ENCODE results near the gene STPG1.
"Not testable (repeated sequence)": the region's sequence is repeated elsewhere in the genome, so short reads cannot be mapped to it uniquely, and the experiment has no call there.

Gene STPG1

DNA sequence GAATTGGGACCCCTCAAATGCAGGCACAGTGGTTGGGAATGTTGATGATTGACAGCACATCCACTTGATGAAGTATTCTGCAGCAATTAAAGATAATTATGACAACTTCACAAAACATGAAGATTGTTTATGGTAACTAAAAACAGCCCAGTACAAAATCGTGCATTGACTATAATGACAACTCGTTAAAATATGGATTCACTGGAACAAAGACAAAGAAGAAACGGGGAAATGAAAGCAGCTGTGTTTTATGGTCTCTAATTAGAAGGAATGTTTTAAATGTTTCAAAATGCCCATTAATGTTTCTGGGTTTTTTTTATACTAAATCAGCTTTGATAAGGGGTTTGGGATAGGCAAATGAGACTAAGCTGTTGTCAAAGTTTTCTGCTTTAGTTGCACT lies 38.2 kb upstream of the STPG1 start:
- no peak for DNase-seq (ENCODE audit: low read depth)
- TF ChIP-seq, protein P1, sequence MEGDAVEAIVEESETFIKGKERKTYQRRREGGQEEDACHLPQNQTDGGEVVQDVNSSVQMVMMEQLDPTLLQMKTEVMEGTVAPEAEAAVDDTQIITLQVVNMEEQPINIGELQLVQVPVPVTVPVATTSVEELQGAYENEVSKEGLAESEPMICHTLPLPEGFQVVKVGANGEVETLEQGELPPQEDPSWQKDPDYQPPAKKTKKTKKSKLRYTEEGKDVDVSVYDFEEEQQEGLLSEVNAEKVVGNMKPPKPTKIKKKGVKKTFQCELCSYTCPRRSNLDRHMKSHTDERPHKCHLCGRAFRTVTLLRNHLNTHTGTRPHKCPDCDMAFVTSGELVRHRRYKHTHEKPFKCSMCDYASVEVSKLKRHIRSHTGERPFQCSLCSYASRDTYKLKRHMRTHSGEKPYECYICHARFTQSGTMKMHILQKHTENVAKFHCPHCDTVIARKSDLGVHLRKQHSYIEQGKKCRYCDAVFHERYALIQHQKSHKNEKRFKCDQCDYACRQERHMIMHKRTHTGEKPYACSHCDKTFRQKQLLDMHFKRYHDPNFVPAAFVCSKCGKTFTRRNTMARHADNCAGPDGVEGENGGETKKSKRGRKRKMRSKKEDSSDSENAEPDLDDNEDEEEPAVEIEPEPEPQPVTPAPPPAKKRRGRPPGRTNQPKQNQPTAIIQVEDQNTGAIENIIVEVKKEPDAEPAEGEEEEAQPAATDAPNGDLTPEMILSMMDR (IDR thresholded peaks at IDR 0.05; ENCODE audit: control insufficient read depth, extremely low read depth, insufficient read depth): no peak

DNA sequence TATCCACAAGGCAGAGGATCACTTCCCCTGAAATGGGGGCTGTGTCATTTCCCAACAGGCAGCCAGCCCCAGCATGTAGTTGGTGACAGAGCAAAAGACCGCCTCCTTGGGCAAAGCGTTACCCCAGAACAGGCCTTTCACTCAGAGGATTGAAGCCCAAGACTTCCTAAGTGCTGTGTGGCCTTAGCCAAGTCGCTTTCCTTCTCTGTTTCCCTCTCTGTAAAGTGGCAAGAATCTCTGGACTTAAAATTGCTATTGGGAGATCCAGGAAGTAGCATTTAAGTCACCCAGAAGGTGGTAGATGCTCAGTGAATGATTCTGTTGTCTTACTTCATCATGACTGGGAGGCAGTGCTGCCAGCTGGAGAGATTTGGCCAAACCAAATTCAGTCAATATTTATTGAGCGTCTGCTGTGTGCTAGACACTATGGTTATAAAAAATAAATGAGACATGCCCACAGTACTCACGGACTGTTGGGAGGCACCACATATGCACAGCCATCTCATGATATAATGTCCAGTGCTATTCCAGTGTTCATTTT lies 37.3 kb upstream of the STPG1 start:
- DNase-seq (ENCODE audit: low read depth): no peak
- no peak overlapping the region for H3K4me3 ChIP-seq (ENCODE audit: low read depth, low read length)
- TF ChIP-seq, protein P1 (IDR thresholded peaks at IDR 0.05; ENCODE audit: control insufficient read depth, extremely low read depth, insufficient read depth): no peak

More for the DNA sequence above, 38.2 kb upstream of the STPG1 start:
- no peak overlapping the region for H3K4me3 ChIP-seq (ENCODE audit: low read depth, low read length)

DNA sequence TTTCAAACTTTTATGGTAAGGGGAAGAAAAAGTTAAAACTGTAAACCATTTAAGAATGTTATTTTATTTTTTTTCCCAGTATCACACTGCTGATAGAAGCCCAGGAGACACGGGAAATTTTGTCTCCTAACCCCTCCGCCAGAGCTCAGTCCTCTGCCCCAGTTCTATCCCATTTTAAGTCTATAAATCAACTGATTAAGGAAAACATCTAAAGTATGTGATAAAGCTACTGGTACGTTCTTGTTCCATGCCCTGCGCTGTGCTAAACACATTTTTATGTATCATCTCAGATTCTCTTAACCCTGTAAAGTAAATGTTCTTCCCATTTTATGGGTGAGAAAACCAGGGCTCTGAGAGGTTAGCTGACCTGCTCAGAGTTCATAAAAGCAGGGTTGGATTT lies 36.7 kb upstream of the STPG1 start:
- H3K4me3 ChIP-seq (ENCODE audit: low read depth, low read length): no peak overlapping the region
- TF ChIP-seq, protein P1 (IDR thresholded peaks at IDR 0.05; ENCODE audit: control insufficient read depth, extremely low read depth, insufficient read depth): no peak
- DNase-seq (ENCODE audit: low read depth): no peak

DNA sequence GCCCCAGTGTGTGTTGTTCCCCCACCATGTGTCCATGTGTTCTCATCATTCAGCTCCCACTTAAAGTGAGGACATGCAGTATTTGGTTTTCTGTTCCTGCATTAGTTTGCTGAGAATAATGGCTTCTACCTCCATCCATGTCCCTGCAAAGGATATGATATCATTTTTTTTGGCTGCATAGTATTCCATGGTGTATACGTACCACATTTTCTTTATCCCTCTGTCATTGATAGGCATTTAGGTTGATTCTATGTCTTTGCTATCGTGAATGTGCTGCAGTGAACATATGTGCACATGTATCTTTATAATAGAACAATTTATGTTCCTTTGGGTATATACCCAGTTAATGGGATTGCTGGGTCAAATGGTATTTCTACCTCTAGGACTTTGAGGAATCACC lies 32.9 kb upstream of the STPG1 start:
- DNase-seq (ENCODE audit: low read depth); H3K4me3 ChIP-seq (ENCODE audit: low read depth, low read length): not testable (repeated sequence)

DNA sequence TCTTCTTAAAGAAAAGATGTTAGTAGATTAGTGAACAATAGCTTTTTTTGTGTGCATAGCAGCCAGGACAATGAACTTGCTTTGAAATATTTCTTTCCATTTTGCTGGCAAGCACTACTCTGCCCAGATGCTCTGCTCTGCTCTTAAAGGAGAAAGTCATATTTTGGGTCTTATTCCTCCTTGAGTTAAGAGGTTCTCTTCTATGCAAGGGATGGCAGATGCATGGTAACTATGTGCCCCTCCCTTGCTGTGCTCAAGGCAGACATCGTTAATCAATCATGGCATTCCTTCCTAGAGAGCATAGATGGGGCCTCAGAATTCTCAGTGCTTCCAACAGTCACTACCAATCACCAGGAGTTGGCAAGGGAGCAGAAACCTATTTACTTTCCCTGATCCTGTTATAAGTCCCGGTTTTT lies 29.7 kb upstream of the STPG1 start:
- DNase-seq (ENCODE audit: low read depth): peak; percentile 19
- TF ChIP-seq, protein P1 (IDR thresholded peaks at IDR 0.05; ENCODE audit: control insufficient read depth, extremely low read depth, insufficient read depth): no peak
- H3K4me3 ChIP-seq (ENCODE audit: low read depth, low read length): no peak overlapping the region

DNA sequence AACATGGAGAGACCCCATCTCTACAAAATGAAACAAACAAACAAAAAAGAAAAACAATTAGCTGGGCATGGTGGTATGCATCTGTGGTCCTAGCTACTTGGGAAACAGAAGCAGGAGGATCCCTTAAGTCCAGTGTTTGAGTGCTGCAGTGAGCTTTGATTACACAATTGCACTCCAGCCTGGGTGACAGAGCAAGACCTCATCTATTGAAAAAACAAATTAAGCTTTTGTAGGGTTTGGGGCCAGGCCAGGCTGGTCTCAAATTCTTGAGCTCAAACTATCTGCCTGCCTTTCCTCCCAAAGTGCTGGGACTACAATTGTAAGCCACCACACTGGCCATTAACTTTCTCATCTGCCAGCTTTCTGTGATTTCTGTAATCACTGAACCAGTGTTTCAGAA lies 29.2 kb upstream of the STPG1 start:
- no peak for DNase-seq (ENCODE audit: low read depth)
- TF ChIP-seq, protein P1 (IDR thresholded peaks at IDR 0.05; ENCODE audit: control insufficient read depth, extremely low read depth, insufficient read depth): no peak
- no peak overlapping the region for H3K4me3 ChIP-seq (ENCODE audit: low read depth, low read length)

DNA sequence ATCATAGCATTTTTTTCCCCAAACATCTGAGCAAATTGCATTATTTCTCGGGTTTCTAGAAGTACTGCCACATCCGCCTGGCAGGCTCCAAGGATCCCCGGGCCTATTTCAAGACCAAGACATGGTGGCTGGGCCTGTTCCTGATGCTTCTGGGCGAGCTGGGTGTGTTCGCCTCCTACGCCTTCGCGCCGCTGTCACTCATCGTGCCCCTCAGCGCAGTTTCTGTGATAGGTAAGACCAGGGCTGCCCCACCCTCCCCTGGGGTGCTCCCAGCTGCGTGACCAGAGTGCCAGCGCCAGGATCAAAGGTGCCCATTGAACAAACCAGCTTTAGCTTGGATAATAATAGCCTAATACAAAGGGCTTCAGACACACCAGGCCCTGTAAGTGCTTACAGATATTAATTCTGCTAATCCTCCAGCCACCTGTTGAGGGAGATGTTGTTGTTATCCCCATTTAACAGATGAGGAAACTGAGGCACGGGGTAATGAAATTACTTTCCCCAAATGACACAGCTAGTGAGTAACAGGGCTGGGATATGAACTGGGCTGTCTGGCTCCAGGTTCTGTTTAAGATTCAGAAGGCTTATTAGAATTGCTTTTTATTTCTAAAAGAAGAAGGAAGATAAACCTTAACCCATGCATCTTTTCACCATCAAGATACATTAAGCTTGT lies 28.6 kb upstream of the STPG1 start:
- TF ChIP-seq, protein P1 (IDR thresholded peaks at IDR 0.05; ENCODE audit: control insufficient read depth, extremely low read depth, insufficient read depth): no peak
- H3K4me3 ChIP-seq (ENCODE audit: low read depth, low read length): no peak overlapping the region
- DNase-seq (ENCODE audit: low read depth): no peak

Measured in LNCaP clone FGC (cell line).